Measurements from ENCODE around the gene ATP1A1. TPM values are rescaled to one million over a fixed set of nuclear protein-coding genes. Genes with fewer than 3 reads are reported as not detected.

The ATP1A1 gene
- total RNA-seq, 2 donors from 2014 or later = 208 to 285 TPM

DNA sequence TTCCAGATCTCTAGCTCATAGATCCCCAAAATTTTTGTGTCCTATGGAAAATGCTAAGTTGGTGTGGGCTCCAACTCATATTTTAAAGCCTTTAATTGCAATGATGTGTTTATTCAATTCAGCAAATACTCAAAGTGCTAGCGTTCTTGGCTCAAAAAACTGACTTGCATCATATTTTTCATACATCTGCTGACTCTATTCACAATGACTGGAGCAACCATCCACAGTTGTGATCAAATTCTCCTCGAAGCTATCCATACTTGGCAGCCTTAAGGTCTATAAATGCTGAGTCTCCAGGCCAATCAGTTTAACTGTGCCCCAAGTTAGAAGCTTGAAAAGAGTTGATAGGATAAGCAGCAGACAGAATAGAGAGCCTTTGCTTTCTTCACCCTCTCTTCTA is 2.9 kb upstream of the ATP1A1 start:
- Mint-ChIP-seq H3K27me3 (peaks cover 0 to 3% of the 10 kb centered on the region in 2 donors), H3K27ac (no peak overlapping the region), H3K4me1 (ENCODE audit: low read depth in 2 of 2) (peaks cover 25 to 27% of the 10 kb centered on the region in 2 donors), H3K36me3 (no peaks in the 10 kb centered on the region), H3K9me3 (no peaks in the 10 kb centered on the region), H3K4me3 (no peak overlapping the region)
- ATAC-seq (no peak), DNase-seq (ENCODE audit: low spot score) (no peak)

DNA sequence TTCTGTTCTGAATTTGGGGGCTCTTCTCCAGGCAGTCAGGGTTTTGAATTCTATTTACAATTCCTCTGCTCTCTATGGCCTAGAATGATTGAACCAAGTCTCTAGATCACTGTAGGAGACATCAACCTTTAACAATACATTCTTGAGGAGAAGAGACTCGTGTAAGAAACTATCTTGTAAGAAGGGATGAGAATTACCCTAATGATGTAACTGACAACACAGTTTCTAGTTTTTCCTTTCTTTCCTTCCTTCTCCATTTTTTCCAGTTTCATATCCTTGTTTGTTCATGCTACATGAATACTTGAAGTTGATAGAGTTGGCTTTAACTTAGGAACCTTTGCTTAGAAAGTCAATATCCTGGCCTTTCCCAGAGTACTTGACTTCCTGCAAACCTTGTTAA is 1.3 kb upstream of the ATP1A1 start:
- H3K27me3 Mint-ChIP-seq = peaks cover 0 to 2% of the 10 kb centered on the region in 2 donors
- H3K36me3 Mint-ChIP-seq = no peaks in the 10 kb centered on the region
- ATAC-seq (no peak), DNase-seq (ENCODE audit: low spot score) (no peak)
- peak overlapping the region; percentile 70 for H3K4me3 Mint-ChIP-seq
- H3K9me3 Mint-ChIP-seq = no peaks in the 10 kb centered on the region
- peak overlapping the region in 1 of 2 donors; percentile 16 for H3K27ac Mint-ChIP-seq
- peaks cover 40 to 42% of the 10 kb centered on the region in 2 donors for H3K4me1 Mint-ChIP-seq (ENCODE audit: low read depth in 2 of 2)

DNA sequence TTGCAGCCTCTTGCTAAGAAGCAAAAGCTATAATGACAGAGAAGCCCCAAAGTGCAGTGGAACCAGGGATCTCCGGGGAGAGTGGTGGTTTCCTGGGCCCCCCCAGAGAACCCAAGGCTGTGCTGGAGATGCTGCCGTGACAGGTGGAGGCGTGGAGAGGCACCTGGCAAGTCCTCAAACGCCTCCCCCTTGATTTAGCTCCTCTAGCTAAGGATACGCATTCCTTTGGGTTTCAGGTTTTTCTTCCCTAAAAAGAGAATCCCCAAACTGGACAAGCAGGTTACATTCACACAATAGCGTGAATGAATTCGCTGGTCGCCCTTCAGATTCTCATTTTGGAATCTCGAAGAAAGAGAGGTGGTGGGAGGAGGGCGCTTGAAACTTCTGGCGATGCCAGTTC is 853 bp upstream of the ATP1A1 start:
- DNase-seq (ENCODE audit: low spot score) = no peak
- no peaks in the 10 kb centered on the region for H3K27me3 Mint-ChIP-seq
- no peak for ATAC-seq
- peak overlapping the region; percentile 70 for H3K4me3 Mint-ChIP-seq
- peaks cover 42 to 45% of the 10 kb centered on the region in 2 donors for H3K4me1 Mint-ChIP-seq (ENCODE audit: low read depth in 2 of 2)
- H3K27ac Mint-ChIP-seq = peak overlapping the region in 1 of 2 donors; percentile 16
- no peaks in the 10 kb centered on the region for H3K36me3 Mint-ChIP-seq
- H3K9me3 Mint-ChIP-seq = no peaks in the 10 kb centered on the region

DNA sequence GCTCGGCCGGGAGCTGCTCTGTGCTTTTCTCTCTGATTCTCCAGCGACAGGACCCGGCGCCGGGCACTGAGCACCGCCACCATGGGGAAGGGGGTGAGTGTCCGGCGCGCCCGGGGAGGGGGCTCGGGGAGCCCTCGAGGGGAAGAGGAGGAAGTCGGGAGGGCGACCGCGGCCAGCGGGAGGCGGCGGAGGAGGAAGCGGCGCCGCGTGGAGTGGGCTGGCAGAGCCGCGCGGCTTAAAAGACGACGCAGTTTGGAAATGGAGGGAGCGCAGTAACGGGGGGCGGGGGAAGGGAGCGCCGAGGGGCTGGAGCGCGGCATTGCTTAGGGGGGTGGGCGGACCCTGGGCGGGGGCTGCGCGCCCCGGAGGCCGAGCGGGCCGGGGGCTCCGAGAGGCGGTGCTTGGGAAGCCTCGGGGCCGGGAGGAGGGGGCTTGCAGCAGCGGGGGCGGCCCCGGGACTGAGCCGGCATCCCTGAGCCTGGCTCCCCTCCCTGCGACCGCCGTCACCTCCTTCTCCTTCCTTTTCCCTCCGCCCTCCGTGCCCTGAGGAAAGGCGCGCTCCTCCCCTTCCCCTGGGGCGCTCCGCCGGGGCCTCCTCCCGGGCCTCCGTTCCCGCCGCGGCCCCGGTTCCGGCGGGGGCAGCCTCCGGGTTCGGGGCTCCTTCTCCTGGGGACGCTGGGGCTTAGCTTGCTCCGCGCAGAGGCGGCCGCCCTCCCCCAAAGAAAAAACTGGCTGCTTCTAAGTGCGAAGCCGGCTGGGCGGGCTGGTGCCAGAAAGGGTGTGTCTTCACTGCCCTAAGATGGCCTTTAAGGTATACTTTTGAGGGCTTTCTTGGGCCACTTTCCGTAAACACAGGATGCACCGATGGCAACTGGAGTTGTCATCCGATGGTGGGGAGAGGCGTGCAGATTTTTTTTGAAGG is 648 bp downstream of the ATP1A1 start:
- Mint-ChIP-seq H3K27me3 (no peaks in the 10 kb centered on the region), H3K9me3 (no peaks in the 10 kb centered on the region), H3K4me3 (peak overlapping the region; percentile 70), H3K27ac (peak overlapping the region; percentile 71 to 90), H3K36me3 (no peaks in the 10 kb centered on the region), H3K4me1 (ENCODE audit: low read depth in 2 of 2) (peaks cover 46 to 48% of the 10 kb centered on the region in 2 donors)
- DNase-seq (ENCODE audit: low spot score) (peak; percentile 70), ATAC-seq (peak; percentile 43 to 44)

DNA sequence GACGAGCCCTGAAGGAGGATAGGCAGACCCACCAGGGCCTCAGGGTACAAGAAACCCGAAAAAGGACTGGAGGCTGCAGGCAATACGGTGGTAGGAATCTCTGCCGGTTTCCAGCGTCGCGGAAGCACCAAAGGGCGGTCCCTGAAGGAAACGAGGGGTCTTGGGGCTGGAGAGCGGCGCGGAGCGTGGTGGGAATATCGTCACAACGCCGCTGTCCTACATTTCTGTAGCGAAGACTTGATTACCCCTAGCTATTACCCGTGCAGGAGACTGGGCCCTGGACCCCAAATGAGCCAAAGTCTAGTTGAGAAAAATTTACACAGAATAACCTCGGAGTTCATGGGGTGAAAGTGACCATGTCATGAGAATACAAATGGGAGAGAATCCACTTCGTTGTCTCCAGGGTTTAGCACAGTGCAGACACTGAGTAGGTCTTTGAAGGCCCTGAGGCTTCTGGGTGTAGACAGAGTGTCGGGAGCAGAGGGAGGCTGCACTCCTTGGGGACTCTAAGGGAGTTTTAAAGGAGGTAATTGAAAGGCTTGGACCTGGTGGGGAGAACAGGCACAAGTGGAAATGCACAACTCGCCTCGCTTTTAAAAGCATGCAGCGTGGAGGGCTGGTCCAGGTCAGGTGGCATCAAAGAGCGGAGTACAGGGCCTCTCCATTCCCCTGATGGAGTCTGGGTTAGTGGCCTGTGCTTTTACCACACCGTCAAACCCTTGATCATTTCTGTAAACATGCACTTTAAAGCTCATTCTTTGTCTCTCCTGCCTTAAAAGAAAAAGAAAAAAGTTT is 1.5 kb downstream of the ATP1A1 start:
- H3K4me1 Mint-ChIP-seq (ENCODE audit: low read depth in 2 of 2) = peaks cover 54% of the 10 kb centered on the region in 2 donors
- H3K27me3 Mint-ChIP-seq = no peaks in the 10 kb centered on the region
- no peaks in the 10 kb centered on the region for H3K36me3 Mint-ChIP-seq
- no peaks in the 10 kb centered on the region for H3K9me3 Mint-ChIP-seq
- H3K4me3 Mint-ChIP-seq = peak overlapping the region; percentile 70
- ATAC-seq (no peak), DNase-seq (ENCODE audit: low spot score) (no peak)
- H3K27ac Mint-ChIP-seq = peak overlapping the region; percentile 71 to 90

DNA sequence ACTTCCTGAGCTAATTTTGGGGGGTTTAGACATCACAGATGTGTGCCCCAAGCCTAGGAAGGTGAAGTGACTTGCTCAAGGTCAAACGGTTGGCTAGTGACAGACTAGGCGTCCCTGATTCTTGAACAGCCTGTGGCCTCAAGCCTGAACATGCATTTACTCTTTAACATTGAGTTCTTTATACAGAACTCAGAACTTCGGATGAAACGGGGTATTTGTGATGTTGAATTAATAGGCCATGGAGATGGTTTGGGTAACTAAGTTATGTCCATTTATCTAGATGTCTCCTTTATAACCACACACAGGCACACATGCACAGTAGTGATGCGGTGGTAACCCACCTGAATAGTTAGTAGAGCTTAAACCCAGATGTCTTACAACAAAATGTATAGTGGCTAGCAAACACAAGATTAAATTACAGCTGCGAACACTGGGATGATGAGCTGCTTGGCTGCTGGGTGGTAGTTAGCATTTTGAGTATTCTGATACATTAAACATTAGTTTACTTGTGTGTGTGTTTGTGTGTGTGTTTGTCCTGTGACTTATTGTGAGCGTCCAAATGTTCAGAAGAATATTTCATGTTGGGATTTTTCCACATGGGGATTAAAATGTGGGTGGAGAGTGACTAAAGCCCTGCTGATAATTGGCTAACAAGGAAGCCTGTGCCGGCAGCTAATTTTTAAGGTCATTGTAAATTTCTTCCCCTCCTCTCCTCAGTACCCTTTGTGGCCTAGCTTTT is 2.3 kb downstream of the ATP1A1 start:
- H3K27ac Mint-ChIP-seq = peak overlapping the region; percentile 71 to 90
- DNase-seq (ENCODE audit: low spot score) (no peak), ATAC-seq (no peak)
- H3K9me3 Mint-ChIP-seq = no peaks in the 10 kb centered on the region
- no peaks in the 10 kb centered on the region for H3K36me3 Mint-ChIP-seq
- H3K27me3 Mint-ChIP-seq = no peaks in the 10 kb centered on the region
- peak overlapping the region; percentile 70 for H3K4me3 Mint-ChIP-seq
- peaks cover 59 to 60% of the 10 kb centered on the region in 2 donors for H3K4me1 Mint-ChIP-seq (ENCODE audit: low read depth in 2 of 2)

DNA sequence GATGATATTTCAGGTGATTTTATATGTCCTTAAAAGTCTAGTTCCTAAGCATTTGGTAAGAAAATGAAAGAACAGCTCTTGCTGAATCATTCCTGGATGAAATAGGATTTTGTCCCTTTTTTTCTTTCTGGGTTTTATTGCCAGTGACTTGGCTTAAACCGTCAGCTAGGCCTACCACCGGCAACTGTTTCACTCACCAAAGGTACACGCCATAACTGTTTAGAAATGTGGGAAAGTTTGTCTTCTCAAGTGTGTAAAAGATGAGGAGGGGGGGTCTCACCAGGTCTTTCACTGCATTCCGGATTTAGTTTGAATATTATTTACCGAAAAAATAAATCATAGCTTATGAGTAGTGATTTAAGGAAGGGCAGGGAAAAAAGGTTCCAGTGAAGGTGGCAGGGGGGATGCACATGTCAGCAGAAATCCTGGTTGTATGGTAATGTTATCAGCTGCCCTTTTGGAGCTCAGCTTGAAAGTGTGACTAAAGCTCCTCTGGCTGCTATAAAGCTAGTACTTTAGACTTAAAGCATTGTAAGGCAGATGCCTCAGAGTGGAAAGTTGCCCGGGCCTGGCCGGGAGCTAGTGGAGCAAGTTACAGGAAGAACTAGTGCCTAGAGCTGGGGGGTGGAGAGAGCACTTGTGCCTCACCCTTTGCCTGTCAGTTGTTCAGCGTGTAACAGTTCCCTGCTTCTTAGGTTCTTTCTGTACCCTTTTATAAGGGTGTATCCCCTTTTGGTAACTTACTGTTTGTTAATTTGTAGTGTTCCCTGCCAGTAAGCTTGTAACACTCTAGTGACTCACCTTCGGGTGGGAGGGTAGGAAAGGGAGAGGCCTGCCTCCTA is 3.1 kb downstream of the ATP1A1 start:
- peak overlapping the region; percentile 71 to 88 for H3K27ac Mint-ChIP-seq

DNA sequence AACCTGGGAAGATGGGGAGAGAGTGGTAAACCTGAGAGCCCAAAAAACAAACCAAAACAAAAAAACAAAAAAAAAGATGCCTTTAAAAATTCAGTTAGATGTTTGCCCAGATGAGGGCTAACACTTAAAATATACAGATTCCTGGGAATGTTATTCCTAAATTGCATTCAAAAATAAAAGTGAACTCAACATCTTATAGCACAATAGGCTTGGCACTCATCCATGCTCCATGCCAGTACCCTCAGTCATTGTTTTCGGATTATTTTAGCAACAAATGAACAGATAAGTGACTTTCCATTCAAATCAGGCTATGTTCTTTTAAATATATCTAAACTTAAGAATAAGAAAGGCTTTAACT is 3.7 kb downstream of the ATP1A1 start:
- Mint-ChIP-seq H3K9me3 (no peaks in the 10 kb centered on the region), H3K4me3 (peak overlapping the region; percentile 70), H3K27me3 (no peaks in the 10 kb centered on the region), H3K4me1 (ENCODE audit: low read depth in 2 of 2) (peaks cover 69 to 73% of the 10 kb centered on the region in 2 donors), H3K27ac (peak overlapping the region; percentile 71 to 88), H3K36me3 (no peaks in the 10 kb centered on the region)
- ATAC-seq = no peak
- DNase-seq (ENCODE audit: low spot score) = no peak

More for the DNA sequence above, 3.1 kb downstream of the ATP1A1 start:
- Mint-ChIP-seq H3K4me3 (peak overlapping the region; percentile 70), H3K4me1 (ENCODE audit: low read depth in 2 of 2) (peaks cover 66 to 68% of the 10 kb centered on the region in 2 donors), H3K27me3 (no peaks in the 10 kb centered on the region), H3K9me3 (no peaks in the 10 kb centered on the region), H3K36me3 (no peaks in the 10 kb centered on the region)
- DNase-seq (ENCODE audit: low spot score) (no peak), ATAC-seq (no peak)

DNA sequence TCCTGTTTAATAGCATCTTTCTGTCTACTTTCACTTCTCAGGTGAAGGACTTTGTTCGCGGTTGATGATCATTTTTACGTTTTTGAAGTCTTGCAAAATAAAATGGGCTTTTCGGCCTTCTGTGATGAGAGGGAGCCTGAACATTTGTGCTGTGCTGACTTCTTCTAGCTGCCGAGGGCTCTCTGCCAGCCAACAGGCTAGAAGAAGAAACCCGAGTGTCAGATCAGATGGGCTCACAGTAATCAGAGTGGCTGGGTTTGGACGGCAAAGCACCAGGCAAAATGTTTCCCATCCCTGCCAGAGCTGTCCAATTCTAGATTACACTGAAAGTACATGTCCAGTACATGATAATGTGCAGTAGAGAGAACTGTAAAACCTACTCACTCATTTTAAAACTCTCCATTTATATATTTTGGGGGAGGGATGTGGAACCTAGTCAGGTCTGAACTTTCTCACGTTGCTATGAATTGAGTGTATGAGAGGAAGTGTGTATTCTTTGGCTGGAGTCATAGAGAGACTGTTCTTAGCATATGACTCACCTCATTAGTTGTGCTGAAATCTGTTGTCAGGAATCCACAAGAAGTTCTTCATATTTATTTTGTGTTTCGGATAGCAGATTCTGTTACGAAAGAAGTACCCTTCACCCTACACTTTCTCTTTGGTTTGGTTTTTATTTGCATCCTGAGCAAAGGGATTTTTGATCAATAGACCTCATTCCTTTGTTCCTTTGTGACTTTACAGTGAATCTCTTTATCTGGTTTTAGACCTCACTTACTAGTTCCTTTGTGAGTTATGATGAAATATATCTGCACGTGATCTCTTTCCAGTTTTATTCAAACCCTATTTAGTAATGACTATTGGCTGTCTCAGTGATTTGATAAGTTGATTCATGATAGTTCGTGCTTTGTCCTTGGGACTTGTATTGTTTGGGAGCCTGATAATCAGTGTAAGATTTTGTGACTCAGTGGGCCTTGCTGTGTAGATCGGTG is 4.8 kb downstream of the ATP1A1 start:
- H3K4me3 Mint-ChIP-seq = peak overlapping the region; percentile 70
- H3K36me3 Mint-ChIP-seq = no peaks in the 10 kb centered on the region
- no peaks in the 10 kb centered on the region for H3K9me3 Mint-ChIP-seq
- H3K27me3 Mint-ChIP-seq = no peaks in the 10 kb centered on the region
- no peak for DNase-seq (ENCODE audit: low spot score)
- ATAC-seq = peak; percentile 84
- peak overlapping the region; percentile 71 to 88 for H3K27ac Mint-ChIP-seq
- H3K4me1 Mint-ChIP-seq (ENCODE audit: low read depth in 2 of 2) = peaks cover 77 to 79% of the 10 kb centered on the region in 2 donors

DNA sequence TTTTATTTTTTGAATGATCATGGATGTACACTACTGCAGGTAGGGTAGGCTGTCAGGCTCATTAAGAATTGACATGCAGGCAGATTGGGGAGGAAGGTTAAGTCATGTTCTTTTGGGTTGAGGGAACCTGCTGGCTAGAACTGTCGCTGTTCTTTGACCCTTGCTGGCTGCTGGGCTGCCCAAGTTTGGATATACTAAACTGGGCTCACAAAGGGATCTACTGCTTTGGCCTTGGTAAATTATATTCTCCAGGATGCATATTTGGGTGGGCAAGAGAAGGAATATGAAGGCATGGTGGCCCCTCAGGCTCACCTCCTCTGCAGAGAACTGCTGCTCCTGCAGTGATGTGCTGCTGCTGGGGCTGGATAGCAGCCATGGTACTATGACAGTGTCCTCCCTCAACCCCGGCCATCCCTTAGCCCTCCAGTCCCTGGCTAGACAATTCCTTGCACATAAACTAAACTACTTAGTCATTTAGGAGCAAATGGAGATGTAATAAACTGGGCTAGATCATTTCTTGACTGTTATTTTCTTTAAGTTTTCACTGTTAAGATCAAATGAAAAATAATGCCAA is 6.1 kb downstream of the ATP1A1 start:
- no peaks in the 10 kb centered on the region for H3K36me3 Mint-ChIP-seq
- ATAC-seq (no peak), DNase-seq (ENCODE audit: low spot score) (no peak)
- H3K4me3 Mint-ChIP-seq = peak overlapping the region; percentile 21
- no peaks in the 10 kb centered on the region for H3K9me3 Mint-ChIP-seq
- no peaks in the 10 kb centered on the region for H3K27me3 Mint-ChIP-seq
- H3K4me1 Mint-ChIP-seq (ENCODE audit: low read depth in 2 of 2) = peaks cover 77 to 78% of the 10 kb centered on the region in 2 donors
- peak overlapping the region; percentile 71 to 88 for H3K27ac Mint-ChIP-seq

DNA sequence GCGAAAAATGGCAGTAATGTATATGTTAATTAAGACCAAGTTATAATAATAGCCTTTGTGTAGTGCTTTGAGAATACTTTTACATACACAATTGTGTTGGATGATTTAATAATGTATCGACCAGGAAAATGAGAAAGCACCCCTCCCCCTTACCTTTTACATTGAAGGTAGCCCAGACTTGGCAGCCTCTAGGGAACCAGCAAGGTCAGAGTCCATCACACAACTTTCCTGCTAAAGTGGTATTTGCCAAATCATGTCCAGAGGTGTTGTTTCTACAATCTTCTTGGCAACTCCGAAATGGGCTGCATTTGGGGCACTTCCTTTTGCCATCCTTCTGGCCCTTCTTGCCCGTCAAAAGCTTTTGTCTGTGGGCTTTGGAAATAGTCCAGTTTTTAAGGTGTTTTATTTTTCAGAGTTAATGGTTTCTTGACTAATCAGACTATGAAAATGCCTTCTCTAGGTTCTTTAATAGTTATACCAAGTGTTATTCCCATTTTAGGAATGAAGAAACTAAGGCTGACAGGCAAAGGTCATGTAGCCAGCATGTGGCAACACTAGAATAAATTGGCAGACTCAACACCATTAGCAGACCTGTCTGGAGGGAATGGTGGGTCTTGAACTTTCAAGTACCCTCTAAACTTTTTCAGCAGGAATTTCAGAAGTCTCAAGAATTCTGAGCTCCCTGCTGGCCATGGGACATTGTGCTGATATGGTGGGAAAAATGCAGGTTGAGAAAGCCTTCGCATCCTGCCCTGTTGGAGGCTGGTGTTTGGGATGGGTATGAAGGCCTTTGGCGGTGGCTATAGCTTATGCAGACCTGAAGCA is 6.8 kb downstream of the ATP1A1 start:
- DNase-seq (ENCODE audit: low spot score) = no peak
- peaks cover 69 to 70% of the 10 kb centered on the region in 2 donors for H3K4me1 Mint-ChIP-seq (ENCODE audit: low read depth in 2 of 2)
- no peaks in the 10 kb centered on the region for H3K9me3 Mint-ChIP-seq
- H3K36me3 Mint-ChIP-seq = no peaks in the 10 kb centered on the region
- no peaks in the 10 kb centered on the region for H3K27me3 Mint-ChIP-seq
- H3K4me3 Mint-ChIP-seq = peak overlapping the region; percentile 16
- H3K27ac Mint-ChIP-seq = peak overlapping the region; percentile 14 to 71
- ATAC-seq = no peak
